Gastroesophageal sphincter (tissue), 4 donors: ENCODE results near the gene DNASE1L2. TPM values are rescaled to one million over a fixed set of nuclear protein-coding genes. Genes with fewer than 3 reads are reported as not detected.

Experiments used
- ATAC-seq: fragments of 150-250 bp; one replicate; pipeline ENCODE4 v1.9.1; 2016; ENCODE audit warnings: mild to moderate bottlenecking, moderate library complexity
- H3K27ac ChIP-seq, 4 donors: fragments of 200-600 bp; sonication (generic) in 3 of 4; 1 replicate in 3 of 4; 2 replicates in 1 of 4; pipeline ENCODE4 v1.5.1; 2016 to 2019
- H3K27me3 ChIP-seq: fragments of 200-600 bp; sonication (generic); one replicate; pipeline ENCODE4 v1.5.1; 2019
- H3K36me3 ChIP-seq, 2 donors: fragments of 200-600 bp; sonication (generic); one replicate each; pipeline ENCODE4 v1.5.1; 2019; ENCODE audit warnings: control low read depth in 1 of 2
- H3K4me1 ChIP-seq, 3 donors: fragments of 200-600 bp; sonication (generic); 1 replicate in 2 of 3; 2 replicates in 1 of 3; pipeline ENCODE4 v1.5.1; 2016 to 2019; ENCODE audit warnings: control low read depth in 2 of 3
- H3K4me3 ChIP-seq, 2 donors: fragments of 200-600 bp; sonication (generic); one replicate each; pipeline ENCODE4 v1.5.1; 2019; ENCODE audit warnings: mild to moderate bottlenecking in 1 of 2, moderate library complexity in 1 of 2
- H3K9me3 ChIP-seq, 3 donors: fragments of 200-600 bp; sonication (generic); one replicate each; pipeline ENCODE4 v1.5.1; 2017 to 2019; ENCODE audit warnings: control low read depth in 2 of 3
- EP300 ChIP-seq: sonication (generic); formaldehyde crosslinking; IDR thresholded peaks from one replicate; pipeline ENCODE4 v1.6.1; 2017; ENCODE audit warnings: antibody characterized with exemption, mild to moderate bottlenecking
- POLR2A ChIP-seq, 2 donors: fragments of 450-650 bp; IDR thresholded peaks; one replicate each; pipeline ENCODE4 v1.6.1; 2017; ENCODE audit warnings: antibody characterized with exemption in 2 of 2, mild to moderate bottlenecking in 2 of 2, moderate library complexity in 1 of 2
- POLR2AphosphoS5 ChIP-seq: sonication (generic); formaldehyde crosslinking; IDR thresholded peaks from one replicate; pipeline ENCODE4 v1.6.1; 2017; ENCODE audit warnings: antibody characterized with exemption
- WGBS, 2 donors: methylation state at CpG; one replicate each; pipeline ENCODE4 v1.1.5; 2018; ENCODE audit warnings: low coverage in 1 of 2; 5-methylcytosine and 5-hydroxymethylcytosine counted together
- total RNA-seq, 4 donors: library from RNA; depleted of rRNA; stranded (reverse); fragments of >200 nt; gene quantifications; one replicate each; pipeline ENCODE4 v1.1.0, GENCODE V29; 2016
- TF ChIP-seq, protein P1 (sequence below), 4 experiments: fragments of 200-600 bp in 2 of 4; fragments of 450-650 bp in 2 of 4; sonication (generic) in 1 of 4; IDR thresholded peaks; one replicate each; pipeline ENCODE4 v1.5.1; 2017 to 2019; ENCODE audit warnings: antibody characterized with exemption in 4 of 4, mild to moderate bottlenecking in 2 of 4, moderate library complexity in 2 of 4

DNASE1L2 gene
- total RNA-seq, 4 donors from 2014 or later = 0.27 to 1.7 (median 1.1) TPM; not detected in 1

- no peaks in the 10 kb centered on the region for H3K27me3 ChIP-seq
- no peak for ATAC-seq
- H3K36me3 ChIP-seq = peaks cover 0 to 33% of the 10 kb centered on the region in 2 donors
- TF ChIP-seq, protein P1, sequence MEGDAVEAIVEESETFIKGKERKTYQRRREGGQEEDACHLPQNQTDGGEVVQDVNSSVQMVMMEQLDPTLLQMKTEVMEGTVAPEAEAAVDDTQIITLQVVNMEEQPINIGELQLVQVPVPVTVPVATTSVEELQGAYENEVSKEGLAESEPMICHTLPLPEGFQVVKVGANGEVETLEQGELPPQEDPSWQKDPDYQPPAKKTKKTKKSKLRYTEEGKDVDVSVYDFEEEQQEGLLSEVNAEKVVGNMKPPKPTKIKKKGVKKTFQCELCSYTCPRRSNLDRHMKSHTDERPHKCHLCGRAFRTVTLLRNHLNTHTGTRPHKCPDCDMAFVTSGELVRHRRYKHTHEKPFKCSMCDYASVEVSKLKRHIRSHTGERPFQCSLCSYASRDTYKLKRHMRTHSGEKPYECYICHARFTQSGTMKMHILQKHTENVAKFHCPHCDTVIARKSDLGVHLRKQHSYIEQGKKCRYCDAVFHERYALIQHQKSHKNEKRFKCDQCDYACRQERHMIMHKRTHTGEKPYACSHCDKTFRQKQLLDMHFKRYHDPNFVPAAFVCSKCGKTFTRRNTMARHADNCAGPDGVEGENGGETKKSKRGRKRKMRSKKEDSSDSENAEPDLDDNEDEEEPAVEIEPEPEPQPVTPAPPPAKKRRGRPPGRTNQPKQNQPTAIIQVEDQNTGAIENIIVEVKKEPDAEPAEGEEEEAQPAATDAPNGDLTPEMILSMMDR (IDR thresholded peaks at IDR 0.05) = no peak
- H3K27ac ChIP-seq = no peak overlapping the region
- 45 to 82% methylated on average over 2 of the region's 19 CpGs for WGBS, 2 donors
- H3K4me3 ChIP-seq = no peak overlapping the region
- H3K4me1 ChIP-seq = peaks cover 6 to 35% (median 14%) of the 10 kb centered on the region in 3 donors
- no peaks in the 10 kb centered on the region for H3K9me3 ChIP-seq
Measured at GRCh38 chr16:2212362-2213324, 23.6 kb upstream of the DNASE1L2 start.

DNA sequence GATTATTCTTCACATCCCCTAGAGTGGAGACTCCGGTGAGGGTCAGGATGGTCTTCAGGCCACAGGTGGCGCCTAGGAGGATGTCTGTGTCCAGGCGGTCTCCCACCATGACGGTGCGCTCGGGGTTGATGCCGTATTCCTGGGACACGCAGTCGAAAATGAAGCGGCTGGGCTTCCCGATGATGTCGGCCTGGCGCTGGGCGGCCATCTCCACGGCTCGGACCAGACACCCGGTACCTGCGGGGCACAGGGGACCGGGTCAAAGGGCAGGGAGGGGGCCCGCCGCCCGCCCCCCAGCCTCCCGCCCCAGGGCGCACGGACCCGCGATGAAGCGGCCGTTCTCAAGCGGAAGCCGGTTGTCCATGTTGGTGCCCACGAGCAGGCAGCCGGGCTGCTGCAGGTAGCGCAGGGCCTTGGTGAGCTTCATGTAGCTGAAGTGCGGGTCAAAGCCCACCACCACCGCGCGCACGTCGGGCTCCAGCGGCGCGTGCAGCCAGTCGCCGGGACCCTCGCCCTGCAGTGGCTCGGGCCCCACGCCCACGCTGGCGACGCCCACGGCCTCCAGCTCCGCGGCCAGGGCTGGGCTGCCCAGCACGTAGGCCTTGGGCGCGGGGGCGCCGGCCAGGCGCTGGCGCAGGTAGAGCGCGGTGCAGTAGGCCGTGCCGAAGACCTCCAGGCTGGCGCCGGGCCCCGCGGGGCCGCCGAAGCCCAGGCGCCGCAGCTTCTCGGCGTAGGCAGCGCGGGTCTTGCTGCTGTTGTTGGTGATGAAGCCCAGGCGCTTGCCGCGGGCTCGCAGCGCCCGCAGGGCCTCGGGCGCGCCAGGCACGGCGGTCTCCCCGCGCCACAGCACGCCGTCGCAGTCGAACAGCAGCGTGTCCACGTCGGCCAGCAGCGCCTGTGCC is 22.2 kb upstream of the DNASE1L2 start:
- peaks cover 6 to 35% (median 14%) of the 10 kb centered on the region in 3 donors for H3K4me1 ChIP-seq
- TF ChIP-seq POLR2A (IDR thresholded peaks at IDR 0.05) = peak; percentile 30 to 50
- TF ChIP-seq, protein P1 (IDR thresholded peaks at IDR 0.05) = no peak

GRCh38 chr16:2214719-2214968 is 21.6 kb upstream of the DNASE1L2 start, which contains the start of gene PGP:
TSS of gene PGP (minus strand) at chr16:2214840. CDS start at chr16:2214777, 63 bp downstream.
- Histone ChIP-seq H3K27ac (peak within 1 kb of the TSS; percentile 79 to 94 (median 92)), H3K9me3 (no peaks in the 10 kb centered on the region), H3K4me3 (peak within 1 kb of the TSS; percentile 55 to 81), H3K27me3 (no peaks in the 10 kb centered on the region), H3K4me1 (peaks cover 6 to 35% (median 14%) of the 10 kb centered on the region in 3 donors), H3K36me3 (peaks cover 0 to 13% of the 10 kb centered on the region in 2 donors)
- ATAC-seq = no peak
- no CpG with 5 or more reads among the region's 48 CpGs for WGBS, 2 donors
- TF ChIP-seq, protein P1 (IDR thresholded peaks at IDR 0.05) = peak in 1 of 4 experiments; percentile 45
- TF ChIP-seq POLR2AphosphoS5 = no peak
- TF ChIP-seq EP300 = no peak
- TF ChIP-seq POLR2A (IDR thresholded peaks at IDR 0.05) = no peak

More for the DNA sequence above, 22.2 kb upstream of the DNASE1L2 start:
- no peaks in the 10 kb centered on the region for H3K27me3 ChIP-seq
- H3K27ac ChIP-seq = peak overlapping the region; percentile 56 to 94 (median 90)
- ATAC-seq = no peak
- H3K4me3 ChIP-seq = peak overlapping the region; percentile 55 to 81
- peaks cover 0 to 19% of the 10 kb centered on the region in 2 donors for H3K36me3 ChIP-seq
- H3K9me3 ChIP-seq = no peaks in the 10 kb centered on the region
- WGBS, 2 donors = 0% methylated on average over 6 of the region's 98 CpGs; no CpG with 5 or more reads in 1 of the 2 donors

GRCh38 chr16:2216330-2216729 is 19.9 kb upstream of the DNASE1L2 start:
- ATAC-seq = no peak
- Histone ChIP-seq H3K27ac (no peak overlapping the region), H3K27me3 (no peaks in the 10 kb centered on the region), H3K36me3 (peaks cover 0 to 9% of the 10 kb centered on the region in 2 donors), H3K4me1 (peaks cover 6 to 35% (median 14%) of the 10 kb centered on the region in 3 donors), H3K9me3 (no peaks in the 10 kb centered on the region), H3K4me3 (no peak overlapping the region)
- TF ChIP-seq POLR2A (IDR thresholded peaks at IDR 0.05) = no peak
- TF ChIP-seq, protein P1 (IDR thresholded peaks at IDR 0.05) = no peak
- WGBS, 2 donors = 90 to 100% methylated on average over 4 of the region's 4 CpGs
